Measurements from ENCODE around the gene C11orf68. TPM values are rescaled to one million over a fixed set of nuclear protein-coding genes. Genes with fewer than 3 reads are reported as not detected.
"Not testable (repeated sequence)": the region's sequence is repeated elsewhere in the genome, so short reads cannot be mapped to it uniquely, and the experiment has no call there.

Gene C11orf68
- total RNA-seq, 1 donor from 2014 or later: 36.1 TPM

GRCh38 chr11:65896034-65896999, 22.5 kb downstream of the C11orf68 start:
- ATAC-seq (ENCODE audit: poor library complexity): no peak
- DNase-seq: no peak
- intact Hi-C loops (cut with DNase I): no loop called here

DNA sequence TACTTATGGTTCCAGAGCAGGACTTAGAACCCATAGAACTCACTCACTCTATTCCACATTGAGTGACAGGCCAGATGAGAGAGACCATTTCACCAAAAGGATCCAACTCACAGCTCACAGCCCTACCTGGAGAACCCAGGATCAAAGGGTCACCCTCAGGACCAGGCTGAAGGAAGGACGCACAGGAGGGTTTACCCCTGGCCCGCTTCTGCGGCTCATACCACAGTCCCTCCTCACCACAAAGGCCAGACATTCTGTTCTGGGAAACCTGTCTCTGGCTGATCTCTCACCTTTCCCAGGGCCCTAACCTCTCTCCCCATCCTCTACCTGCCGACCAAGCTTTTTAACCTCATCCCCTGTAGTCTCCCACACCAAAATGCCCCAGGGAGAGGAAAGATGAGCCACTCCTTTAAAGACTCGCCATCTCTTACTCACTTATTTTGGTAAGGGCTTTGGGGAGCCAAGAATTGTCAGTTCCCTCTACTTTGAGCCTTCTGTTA, 23.3 kb downstream of the C11orf68 start:
- intact Hi-C loops (cut with DNase I): no loop called here
- no peak for ATAC-seq (ENCODE audit: poor library complexity)
- no peak for DNase-seq

DNA sequence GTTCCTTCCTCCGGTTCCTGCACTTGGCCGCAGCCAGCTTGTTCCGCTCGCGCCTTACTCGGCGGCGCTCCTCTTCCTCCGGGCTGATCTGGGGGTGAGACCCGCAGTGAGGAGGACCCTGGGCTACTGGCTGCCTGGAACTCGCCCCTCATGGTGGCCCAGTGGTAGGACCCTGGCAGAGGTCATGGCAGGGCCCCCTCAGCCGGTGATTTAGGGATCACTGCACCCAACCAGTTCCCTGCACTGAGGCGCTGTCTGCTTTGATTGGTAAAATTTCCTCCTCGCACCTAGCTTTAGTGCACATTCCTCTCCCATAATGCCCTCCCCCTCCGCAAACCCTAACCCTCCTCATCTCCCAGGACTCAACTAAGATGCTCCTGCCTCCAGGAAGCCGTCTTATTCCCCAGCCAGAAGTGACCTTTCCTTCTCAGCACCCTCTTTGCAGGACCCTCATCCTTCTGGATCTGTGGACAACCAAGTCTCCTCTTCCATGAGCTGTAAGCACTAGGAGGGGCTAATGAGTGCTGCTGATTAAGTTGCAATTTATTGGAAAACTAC, 24.7 kb downstream of the C11orf68 start:
- intact Hi-C loops (cut with DNase I): no loop called here
- ATAC-seq (ENCODE audit: poor library complexity): no peak
- DNase-seq: peak; percentile 79

GRCh38 chr11:65892661-65893317, 26.1 kb downstream of the C11orf68 start:
- intact Hi-C loops (cut with DNase I): no loop called here
- no peak for DNase-seq
- no peak for ATAC-seq (ENCODE audit: poor library complexity)

- intact Hi-C loops (cut with DNase I); ATAC-seq (ENCODE audit: poor library complexity); DNase-seq: not testable (repeated sequence)
These were observed 26.7 kb downstream of the C11orf68 start for GRCh38 chr11:65892137-65892540.

DNA sequence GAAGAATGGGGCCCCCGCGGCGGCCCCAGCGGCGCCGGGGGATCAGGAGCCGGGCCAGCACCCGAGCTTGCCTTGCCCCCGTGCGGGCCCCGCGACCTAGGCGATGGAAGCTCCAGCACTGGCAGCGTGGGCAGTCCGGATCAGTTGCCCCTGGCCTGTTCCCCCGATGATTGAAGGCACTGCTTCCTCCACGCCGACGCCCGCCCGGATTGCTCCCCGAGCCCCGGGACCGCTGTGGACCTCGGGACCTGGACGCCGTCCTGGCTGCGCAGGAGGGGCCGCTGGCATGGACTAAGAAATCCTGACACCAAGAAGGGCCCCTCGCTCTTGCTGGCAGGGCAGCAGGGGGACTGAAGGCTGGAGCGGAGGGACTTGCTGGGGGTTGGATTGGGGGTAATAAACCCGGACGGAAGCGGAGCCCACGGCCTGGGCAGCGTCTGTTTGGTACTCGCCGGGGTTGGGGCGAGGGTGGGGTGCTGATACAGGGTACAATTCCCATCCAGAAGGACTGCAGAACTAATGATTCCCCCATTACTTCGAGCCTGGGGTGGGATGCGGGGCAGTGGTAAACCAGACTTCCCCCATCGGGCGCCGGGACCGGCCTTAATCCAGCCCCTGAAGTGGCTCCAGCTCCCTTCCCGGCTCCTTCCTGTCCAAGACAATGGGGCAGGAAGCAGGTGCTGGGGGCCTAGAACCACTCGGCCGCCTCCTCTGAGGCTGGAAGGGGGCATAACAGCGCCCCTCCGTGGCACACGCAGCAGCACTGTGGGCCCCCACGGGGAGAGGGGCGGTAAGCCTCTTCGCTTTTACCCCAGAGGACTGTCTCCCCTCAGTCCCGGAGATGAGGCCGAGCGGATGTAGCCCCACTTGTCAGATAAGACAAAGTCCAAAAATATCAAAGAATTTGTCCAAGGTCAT, 27.4 kb downstream of the C11orf68 start:
- peak; percentile 69 for DNase-seq
- intact Hi-C loops (cut with DNase I): no loop called here
- ATAC-seq (ENCODE audit: poor library complexity): no peak

GRCh38 chr11:65890324-65891218, 28.3 kb downstream of the C11orf68 start, which contains the start of gene CCDC85B:
Gene CCDC85B (plus strand): TSS chr11:65890673. CDS start chr11:65890784, 111 bp downstream.
- peak; percentile 100 for DNase-seq
- peak; percentile 86 for ATAC-seq (ENCODE audit: poor library complexity)
- intact Hi-C loops (cut with DNase I): no loop called here

DNA sequence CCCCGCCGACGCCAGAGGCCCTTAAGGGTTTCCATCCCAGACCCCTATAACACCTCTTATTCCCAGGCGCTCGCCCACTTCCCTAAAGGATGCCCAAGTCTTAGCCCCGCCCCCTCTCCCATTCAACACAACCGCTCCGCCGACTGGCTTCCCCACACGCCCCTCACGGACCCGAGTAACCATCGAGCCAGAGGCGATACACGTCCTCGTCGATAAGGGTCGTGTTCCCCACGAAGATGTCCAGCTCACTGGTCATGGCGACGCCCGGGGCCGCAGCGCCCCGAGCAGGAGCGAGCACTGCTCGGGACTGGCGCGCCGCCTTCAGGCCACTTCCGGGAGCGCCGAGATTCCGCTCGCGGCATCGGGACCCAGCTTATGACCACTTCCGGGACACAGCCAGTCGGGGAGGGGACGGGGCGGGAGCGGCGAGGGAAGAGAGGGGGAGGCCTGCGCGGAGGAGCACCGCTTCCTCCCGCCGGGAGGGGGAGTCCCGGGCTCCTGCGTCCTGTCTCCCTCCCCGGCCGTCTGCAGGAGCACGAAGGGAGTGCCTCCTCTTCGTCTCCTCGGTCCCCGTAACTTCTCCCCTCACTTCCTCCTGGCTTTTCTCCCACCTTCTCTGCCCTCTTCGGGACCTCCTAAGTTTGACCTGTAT, 30.6 kb downstream of the C11orf68 start, which contains the start of gene FIBP:
FIBP (minus strand) TSS at position 309 of the 652 bp plus-strand sequence; CDS start at position 256, 53 bp downstream.
- intact Hi-C loops (cut with DNase I): loop anchor here (2.0 kb wide), 1 partner anchor 29 kb away; the partner anchor contains the start of gene CFL1

GRCh38 chr11:65887723-65888162, 31.1 kb downstream of the C11orf68 start:
- ATAC-seq (ENCODE audit: poor library complexity) (no peak), DNase-seq (no peak)
- intact Hi-C loops (cut with DNase I): loop anchor here (2.0 kb wide), 2 partner anchors 29 to 99 kb away; partner anchors contain the start of gene CFL1

More for the DNA sequence above, 30.6 kb downstream of the C11orf68 start, which contains the start of gene FIBP:
- ATAC-seq (ENCODE audit: poor library complexity) (peak; percentile 86), DNase-seq (peak; percentile 98)

DNA sequence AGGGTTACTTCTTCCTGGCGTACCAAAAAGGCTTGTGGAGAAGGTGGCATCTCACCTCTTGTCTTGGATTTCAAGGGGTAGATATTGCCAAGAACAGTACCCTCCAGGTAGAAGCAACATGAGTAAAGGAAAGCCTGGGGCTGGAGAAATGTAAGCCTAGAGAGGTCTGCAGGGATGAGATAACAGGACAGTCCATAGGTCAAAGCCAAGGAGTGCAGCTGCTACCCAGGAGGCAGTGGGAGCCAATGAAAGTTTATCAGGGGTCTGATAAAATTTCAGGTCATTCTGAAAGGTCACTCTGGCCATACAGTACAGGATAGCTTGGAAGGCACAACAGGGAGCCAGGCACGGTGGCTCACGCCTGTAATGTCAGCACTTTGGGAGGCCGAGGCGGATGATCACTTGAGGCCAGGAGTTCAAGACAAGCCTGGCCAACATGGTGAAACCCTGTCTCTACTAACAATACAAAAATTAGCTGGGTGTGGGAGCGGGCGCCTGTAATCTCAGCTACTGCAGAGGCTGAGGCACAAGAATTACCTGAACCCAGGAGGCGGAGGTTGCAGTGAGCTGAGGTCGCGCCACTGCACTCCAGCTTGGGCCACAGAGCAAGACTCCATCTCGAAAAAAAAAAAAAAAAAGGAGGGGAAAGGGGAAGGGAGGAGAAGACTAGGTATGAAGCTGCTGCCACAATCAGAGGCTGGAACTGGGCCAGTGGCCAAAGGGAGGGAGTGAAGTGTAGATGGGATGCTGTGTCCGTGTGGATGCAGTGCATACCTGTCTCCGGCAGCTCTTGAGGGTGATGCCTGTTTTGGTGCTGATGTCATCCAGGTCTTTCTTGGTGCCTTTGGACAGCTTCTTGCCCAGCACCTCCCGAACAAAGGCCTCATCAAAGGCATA, 31.8 kb downstream of the C11orf68 start:
- intact Hi-C loops (cut with DNase I): loop anchor here (2.0 kb wide), 1 partner anchor 100 kb away; no protein-coding TSS in a partner anchor
- DNase-seq (no peak), ATAC-seq (ENCODE audit: poor library complexity) (no peak)

GRCh38 chr11:65885808-65886536, 32.9 kb downstream of the C11orf68 start:
- intact Hi-C loops (cut with DNase I): loop anchor here (2.0 kb wide), 1 partner anchor 101 kb away; no protein-coding TSS in a partner anchor
- ATAC-seq (ENCODE audit: poor library complexity) (no peak), DNase-seq (no peak)

GRCh38 chr11:65885231-65885630, 33.6 kb downstream of the C11orf68 start:
- intact Hi-C loops (cut with DNase I): no loop called here
- ATAC-seq (ENCODE audit: poor library complexity): no peak
- DNase-seq: no peak

DNA sequence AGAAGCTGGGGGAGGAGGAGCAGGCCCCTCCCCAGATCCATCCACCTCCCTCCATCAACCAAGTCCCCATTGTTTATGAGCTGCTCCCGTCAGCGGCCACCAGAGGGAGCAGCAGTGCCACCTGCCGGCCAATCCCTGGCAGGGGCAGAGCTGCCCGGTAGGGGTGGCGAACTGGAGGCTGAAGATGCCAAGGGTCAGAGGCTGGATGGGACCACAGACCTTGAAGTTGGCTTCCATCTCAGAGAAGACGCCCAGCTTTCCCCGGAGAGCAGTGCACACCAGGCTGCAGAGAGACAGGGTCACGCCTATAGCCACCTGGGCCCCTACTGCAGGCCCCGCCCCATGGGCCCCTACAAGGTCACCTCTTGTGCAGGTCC, 34.2 kb downstream of the C11orf68 start:
- intact Hi-C loops (cut with DNase I): no loop called here

GRCh38 chr11:65883786-65884715, 34.8 kb downstream of the C11orf68 start:
- DNase-seq (no peak), ATAC-seq (ENCODE audit: poor library complexity) (no peak)
- intact Hi-C loops (cut with DNase I): no loop called here

More for the DNA sequence above, 34.2 kb downstream of the C11orf68 start:
- DNase-seq: peak; percentile 85
- ATAC-seq (ENCODE audit: poor library complexity): peak; percentile 27

All from Right ventricle myocardium superior (tissue), 1 donor.